Left renal cortex interstitium (tissue), 4 donors: Measurements from ENCODE around the gene CSTF3. TPM values are rescaled to one million over a fixed set of nuclear protein-coding genes. Genes with fewer than 3 reads are reported as not detected.

Experiments
- DNase-seq, 4 donors: peaks; one replicate each; pipeline ENCODE4 v3.0.0-alpha.2; 2013; ENCODE audit warnings: low read depth in 4 of 4, low spot score in 2 of 4, missing footprints in 1 of 4
- polyA plus RNA-seq, 4 donors: library from polyadenylated mRNA; unstranded; fragments of 120-200 nt; gene quantifications; one replicate each; pipeline ENCODE4 v1.2.1, GENCODE V29; 2013; ENCODE audit not compliant: insufficient read length in 4 of 4

CSTF3 gene
- polyA plus RNA-seq, 4 donors, result 56.0 to 72.1 (median 58.0) TPM

GRCh38 chr11:33045551-33046255 is 115.6 kb downstream of the CSTF3 start:
- no peak for DNase-seq

GRCh38 chr11:33044285-33044756 is 117.0 kb downstream of the CSTF3 start:
- DNase-seq, result no peak

DNA sequence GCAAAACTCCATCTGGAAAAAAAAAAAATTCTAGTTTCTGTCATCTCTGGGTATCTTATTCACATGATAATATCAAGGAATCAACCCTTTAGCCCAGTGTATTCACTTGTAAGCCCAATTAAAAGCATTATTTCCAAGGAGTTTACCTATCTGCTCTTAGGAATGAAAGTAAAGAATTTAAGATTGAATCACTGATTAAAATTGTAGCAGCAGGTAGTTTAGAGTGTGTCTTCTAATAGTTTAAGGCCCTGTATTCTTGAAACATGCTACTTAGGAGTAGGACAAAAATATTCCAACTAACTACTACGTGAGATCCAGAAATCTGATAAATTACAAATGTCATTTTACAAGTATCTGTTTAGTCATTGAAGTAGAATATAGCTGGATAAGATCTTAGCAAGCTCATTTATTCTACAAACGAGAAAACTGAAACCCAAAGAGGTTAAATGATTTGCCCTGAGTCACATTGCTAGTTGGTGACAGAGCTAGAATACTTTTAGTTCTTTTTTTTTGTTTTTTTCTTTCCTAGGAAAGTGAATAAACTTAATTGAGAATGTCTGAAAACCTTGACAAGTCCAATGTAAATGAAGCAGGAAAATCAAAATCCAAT is 118.0 kb downstream of the CSTF3 start:
- DNase-seq, result no peak

- no peak for DNase-seq
These were observed 120.3 kb downstream of the CSTF3 start for GRCh38 chr11:33040862-33041453.

DNA sequence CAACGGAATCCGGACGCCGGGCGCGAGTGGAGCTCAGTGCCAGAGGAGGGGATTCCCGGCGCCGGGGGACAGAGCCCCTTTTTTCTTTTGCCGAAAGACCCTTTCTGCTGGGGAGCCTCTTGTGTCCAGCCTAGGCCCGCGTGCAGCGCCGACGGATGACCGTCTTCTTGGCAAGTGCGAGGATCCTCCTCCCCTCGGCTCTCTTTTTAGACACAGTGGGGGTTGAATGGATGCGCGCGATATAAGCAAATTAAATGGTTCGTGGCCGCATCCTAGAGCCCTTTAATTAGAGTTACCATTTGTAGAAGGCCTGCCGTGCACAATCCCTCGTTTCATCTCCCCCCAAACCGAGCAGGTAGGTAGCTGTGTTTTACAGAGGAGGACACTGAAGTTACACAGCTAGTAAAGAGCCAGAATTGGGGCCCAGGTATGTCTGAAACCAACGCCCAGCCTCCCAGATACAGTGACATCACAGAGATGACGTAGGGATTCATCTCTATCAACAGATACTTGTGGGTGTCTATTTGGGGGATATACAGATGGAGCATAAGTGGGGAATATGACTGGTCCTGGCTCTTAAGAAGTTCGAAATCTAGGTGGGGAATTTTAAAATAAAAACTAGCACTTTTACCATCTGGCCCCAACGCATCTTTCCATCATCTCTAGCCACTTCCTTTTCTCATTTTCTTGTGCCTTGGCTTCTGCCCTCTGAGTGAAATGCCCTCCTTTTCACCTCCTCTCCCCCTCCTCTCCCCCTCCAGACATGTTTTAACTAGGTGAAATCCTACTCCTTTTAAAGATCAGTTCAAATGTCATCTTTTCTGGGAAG is 121.0 kb downstream of the CSTF3 start:
- DNase-seq, result no peak

GRCh38 chr11:33039274-33040032 is 121.8 kb downstream of the CSTF3 start, which contains the start of gene TCP11L1:
Gene TCP11L1, plus strand, starts transcription at chr11:33039572. Its CDS starts 4,202 bp downstream, at chr11:33043774.
- DNase-seq, result peak; percentile 83 to 90 (median 90)

- no peak for DNase-seq
These were observed 126.3 kb downstream of the CSTF3 start for GRCh38 chr11:33035011-33035410.

Other genes starting within 250 kb of the CSTF3 start
- 1 to 10 TPM; 5.9 to 7.3 (median 6.5) TPM for gene DEPDC7, start 145.6 kb downstream of the CSTF3 start, polyA plus RNA-seq
- gene TCP11L1, start 121.9 kb downstream of the CSTF3 start, polyA plus RNA-seq, result 10 to 100 TPM in 2 of 4 donors, 1 to 10 TPM in 2; 8.5 to 14.1 (median 11.7) TPM
- 10 to 100 TPM; 45.7 to 51.3 (median 48.5) TPM for gene HIPK3, start 95.9 kb upstream of the CSTF3 start, polyA plus RNA-seq
- 1 to 10 TPM; 1.2 to 2.1 (median 1.5) TPM for gene KIAA1549L, start 214.6 kb upstream of the CSTF3 start, polyA plus RNA-seq